ENCODE data around the gene LAMB3. TPM values are rescaled to one million over a fixed set of nuclear protein-coding genes. Genes with fewer than 3 reads are reported as not detected.

The LAMB3 gene
- total and polyA plus RNA-seq, 10 of the 15 experiments (the other 5 are each of a cell fraction or from before 2014, with no cell fraction given): 0.04 to 1.8 (median 0.10) TPM; not detected in 1

- TF ChIP-seq E2F4 (IDR thresholded peaks at IDR 0.05; ENCODE audit: low read depth, low read length): no peak
- TF ChIP-seq NFYB (IDR thresholded peaks at IDR 0.05; ENCODE audit: insufficient read depth, low read depth, low read length): no peak
- TF ChIP-seq, protein P1, sequence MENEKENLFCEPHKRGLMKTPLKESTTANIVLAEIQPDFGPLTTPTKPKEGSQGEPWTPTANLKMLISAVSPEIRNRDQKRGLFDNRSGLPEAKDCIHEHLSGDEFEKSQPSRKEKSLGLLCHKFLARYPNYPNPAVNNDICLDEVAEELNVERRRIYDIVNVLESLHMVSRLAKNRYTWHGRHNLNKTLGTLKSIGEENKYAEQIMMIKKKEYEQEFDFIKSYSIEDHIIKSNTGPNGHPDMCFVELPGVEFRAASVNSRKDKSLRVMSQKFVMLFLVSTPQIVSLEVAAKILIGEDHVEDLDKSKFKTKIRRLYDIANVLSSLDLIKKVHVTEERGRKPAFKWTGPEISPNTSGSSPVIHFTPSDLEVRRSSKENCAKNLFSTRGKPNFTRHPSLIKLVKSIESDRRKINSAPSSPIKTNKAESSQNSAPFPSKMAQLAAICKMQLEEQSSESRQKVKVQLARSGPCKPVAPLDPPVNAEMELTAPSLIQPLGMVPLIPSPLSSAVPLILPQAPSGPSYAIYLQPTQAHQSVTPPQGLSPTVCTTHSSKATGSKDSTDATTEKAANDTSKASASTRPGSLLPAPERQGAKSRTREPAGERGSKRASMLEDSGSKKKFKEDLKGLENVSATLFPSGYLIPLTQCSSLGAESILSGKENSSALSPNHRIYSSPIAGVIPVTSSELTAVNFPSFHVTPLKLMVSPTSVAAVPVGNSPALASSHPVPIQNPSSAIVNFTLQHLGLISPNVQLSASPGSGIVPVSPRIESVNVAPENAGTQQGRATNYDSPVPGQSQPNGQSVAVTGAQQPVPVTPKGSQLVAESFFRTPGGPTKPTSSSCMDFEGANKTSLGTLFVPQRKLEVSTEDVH (IDR thresholded peaks at IDR 0.05; ENCODE audit: low read depth, partially characterized antibody): no peak
- TF ChIP-seq MLLT1 (IDR thresholded peaks at IDR 0.05): peak; percentile 35; the same call in 1 of the 2 replicates
- TF ChIP-seq CEBPZ (IDR thresholded peaks at IDR 0.05; ENCODE audit: low read depth, low read length): no peak
- TF ChIP-seq, protein P2, sequence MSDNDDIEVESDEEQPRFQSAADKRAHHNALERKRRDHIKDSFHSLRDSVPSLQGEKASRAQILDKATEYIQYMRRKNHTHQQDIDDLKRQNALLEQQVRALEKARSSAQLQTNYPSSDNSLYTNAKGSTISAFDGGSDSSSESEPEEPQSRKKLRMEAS (IDR thresholded peaks at IDR 0.05; ENCODE audit: low read depth, low read length): no peak
- TF ChIP-seq CHD4 (IDR thresholded peaks at IDR 0.05): no peak
- TF ChIP-seq KLF5 (IDR thresholded peaks at IDR 0.05; ENCODE audit: partially characterized antibody): no peak
- no peak for TF ChIP-seq RELB (IDR thresholded peaks at IDR 0.05; ENCODE audit: low read depth)
- no peak for TF ChIP-seq EZH2 (IDR thresholded peaks at IDR 0.05; ENCODE audit: borderline replicate concordance, control insufficient read depth, low read depth, low read length)
- TF ChIP-seq, protein P3, sequence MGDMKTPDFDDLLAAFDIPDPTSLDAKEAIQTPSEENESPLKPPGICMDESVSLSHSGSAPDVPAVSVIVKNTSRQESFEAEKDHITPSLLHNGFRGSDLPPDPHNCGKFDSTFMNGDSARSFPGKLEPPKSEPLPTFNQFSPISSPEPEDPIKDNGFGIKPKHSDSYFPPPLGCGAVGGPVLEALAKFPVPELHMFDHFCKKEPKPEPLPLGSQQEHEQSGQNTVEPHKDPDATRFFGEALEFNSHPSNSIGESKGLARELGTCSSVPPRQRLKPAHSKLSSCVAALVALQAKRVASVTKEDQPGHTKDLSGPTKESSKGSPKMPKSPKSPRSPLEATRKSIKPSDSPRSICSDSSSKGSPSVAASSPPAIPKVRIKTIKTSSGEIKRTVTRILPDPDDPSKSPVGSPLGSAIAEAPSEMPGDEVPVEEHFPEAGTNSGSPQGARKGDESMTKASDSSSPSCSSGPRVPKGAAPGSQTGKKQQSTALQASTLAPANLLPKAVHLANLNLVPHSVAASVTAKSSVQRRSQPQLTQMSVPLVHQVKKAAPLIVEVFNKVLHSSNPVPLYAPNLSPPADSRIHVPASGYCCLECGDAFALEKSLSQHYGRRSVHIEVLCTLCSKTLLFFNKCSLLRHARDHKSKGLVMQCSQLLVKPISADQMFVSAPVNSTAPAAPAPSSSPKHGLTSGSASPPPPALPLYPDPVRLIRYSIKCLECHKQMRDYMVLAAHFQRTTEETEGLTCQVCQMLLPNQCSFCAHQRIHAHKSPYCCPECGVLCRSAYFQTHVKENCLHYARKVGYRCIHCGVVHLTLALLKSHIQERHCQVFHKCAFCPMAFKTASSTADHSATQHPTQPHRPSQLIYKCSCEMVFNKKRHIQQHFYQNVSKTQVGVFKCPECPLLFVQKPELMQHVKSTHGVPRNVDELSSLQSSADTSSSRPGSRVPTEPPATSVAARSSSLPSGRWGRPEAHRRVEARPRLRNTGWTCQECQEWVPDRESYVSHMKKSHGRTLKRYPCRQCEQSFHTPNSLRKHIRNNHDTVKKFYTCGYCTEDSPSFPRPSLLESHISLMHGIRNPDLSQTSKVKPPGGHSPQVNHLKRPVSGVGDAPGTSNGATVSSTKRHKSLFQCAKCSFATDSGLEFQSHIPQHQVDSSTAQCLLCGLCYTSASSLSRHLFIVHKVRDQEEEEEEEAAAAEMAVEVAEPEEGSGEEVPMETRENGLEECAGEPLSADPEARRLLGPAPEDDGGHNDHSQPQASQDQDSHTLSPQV (IDR thresholded peaks at IDR 0.05): no peak
- TF ChIP-seq RUNX3 (IDR thresholded peaks at IDR 0.05; ENCODE audit: low read length): peak; percentile 74
Measured at GRCh38 chr1:209657140-209657879, 5.1 kb upstream of the LAMB3 start (continued).
